ENCODE data around the gene MED27.

MED27 gene

DNA sequence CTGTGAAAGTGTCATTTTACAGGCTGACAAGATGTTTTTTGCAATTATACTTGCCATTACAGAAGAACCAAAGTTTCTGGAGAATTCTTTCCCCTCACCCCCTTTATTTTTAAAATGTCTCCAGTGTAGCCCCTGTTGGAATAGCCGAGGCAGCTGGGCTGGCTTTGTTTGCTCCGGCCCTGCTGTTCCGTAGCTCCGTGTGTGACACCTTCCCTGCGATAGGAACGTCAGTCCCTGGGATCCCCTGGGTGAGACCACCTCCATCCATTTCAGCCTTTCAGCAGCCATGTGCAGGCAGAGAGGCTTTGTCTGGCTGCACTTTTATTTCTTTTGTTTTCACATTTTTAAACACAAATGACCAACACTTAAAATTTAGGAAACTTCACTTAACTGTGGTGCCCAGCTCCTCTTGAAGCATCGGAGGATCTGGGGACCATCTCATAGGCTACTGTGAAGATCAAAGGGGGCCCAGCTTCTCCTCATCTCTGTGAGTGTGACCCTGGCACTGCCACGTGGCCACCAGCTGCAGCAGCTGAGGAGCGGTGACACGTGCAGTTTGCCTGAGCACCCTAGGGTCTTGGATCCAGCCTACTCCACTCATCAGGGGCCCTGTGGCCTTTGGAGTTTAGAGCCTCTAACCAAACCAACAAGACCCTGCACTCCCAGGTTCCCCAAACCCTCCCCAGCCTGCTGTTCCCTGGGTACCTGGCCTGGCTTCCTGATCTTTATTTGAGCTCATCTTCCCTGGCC is 214.0 kb downstream of the MED27 start:
- DNase-seq: no peak
- Histone ChIP-seq H3K9me3 (no peaks in the 10 kb centered on the region), H3K36me3 (no peaks in the 10 kb centered on the region; the same call in 1 of the 2 replicates), H3K27me3 (no peaks in the 10 kb centered on the region), H3K4me1 (peaks cover 19% of the 10 kb centered on the region), H3K4me3 (ENCODE audit: low read depth, low read length) (no peak overlapping the region)
- TF ChIP-seq, protein P1, sequence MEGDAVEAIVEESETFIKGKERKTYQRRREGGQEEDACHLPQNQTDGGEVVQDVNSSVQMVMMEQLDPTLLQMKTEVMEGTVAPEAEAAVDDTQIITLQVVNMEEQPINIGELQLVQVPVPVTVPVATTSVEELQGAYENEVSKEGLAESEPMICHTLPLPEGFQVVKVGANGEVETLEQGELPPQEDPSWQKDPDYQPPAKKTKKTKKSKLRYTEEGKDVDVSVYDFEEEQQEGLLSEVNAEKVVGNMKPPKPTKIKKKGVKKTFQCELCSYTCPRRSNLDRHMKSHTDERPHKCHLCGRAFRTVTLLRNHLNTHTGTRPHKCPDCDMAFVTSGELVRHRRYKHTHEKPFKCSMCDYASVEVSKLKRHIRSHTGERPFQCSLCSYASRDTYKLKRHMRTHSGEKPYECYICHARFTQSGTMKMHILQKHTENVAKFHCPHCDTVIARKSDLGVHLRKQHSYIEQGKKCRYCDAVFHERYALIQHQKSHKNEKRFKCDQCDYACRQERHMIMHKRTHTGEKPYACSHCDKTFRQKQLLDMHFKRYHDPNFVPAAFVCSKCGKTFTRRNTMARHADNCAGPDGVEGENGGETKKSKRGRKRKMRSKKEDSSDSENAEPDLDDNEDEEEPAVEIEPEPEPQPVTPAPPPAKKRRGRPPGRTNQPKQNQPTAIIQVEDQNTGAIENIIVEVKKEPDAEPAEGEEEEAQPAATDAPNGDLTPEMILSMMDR (IDR thresholded peaks at IDR 0.05; ENCODE audit: low read depth, low read length): no peak

- H3K4me3 ChIP-seq (ENCODE audit: low read depth, low read length): no peak overlapping the region
- H3K27me3 ChIP-seq: no peaks in the 10 kb centered on the region
- H3K36me3 ChIP-seq: no peaks in the 10 kb centered on the region; the same call in 1 of the 2 replicates
- TF ChIP-seq, protein P1 (IDR thresholded peaks at IDR 0.05; ENCODE audit: low read depth, low read length): no peak
- H3K9me3 ChIP-seq: no peaks in the 10 kb centered on the region
- peaks cover 14% of the 10 kb centered on the region for H3K4me1 ChIP-seq
- no peak for DNase-seq
Observed at GRCh38 chr9:131864531-131864930, 215.1 kb downstream of the MED27 start.

- Histone ChIP-seq H3K4me1 (peaks cover 3% of the 10 kb centered on the region), H3K27me3 (no peaks in the 10 kb centered on the region), H3K36me3 (no peaks in the 10 kb centered on the region; the same call in 1 of the 2 replicates), H3K9me3 (no peaks in the 10 kb centered on the region), H3K4me3 (ENCODE audit: low read depth, low read length) (no peak overlapping the region)
- DNase-seq: no peak
- TF ChIP-seq, protein P1 (IDR thresholded peaks at IDR 0.05; ENCODE audit: low read depth, low read length): no peak
Observed at GRCh38 chr9:131863306-131863896, 216.3 kb downstream of the MED27 start.

DNA sequence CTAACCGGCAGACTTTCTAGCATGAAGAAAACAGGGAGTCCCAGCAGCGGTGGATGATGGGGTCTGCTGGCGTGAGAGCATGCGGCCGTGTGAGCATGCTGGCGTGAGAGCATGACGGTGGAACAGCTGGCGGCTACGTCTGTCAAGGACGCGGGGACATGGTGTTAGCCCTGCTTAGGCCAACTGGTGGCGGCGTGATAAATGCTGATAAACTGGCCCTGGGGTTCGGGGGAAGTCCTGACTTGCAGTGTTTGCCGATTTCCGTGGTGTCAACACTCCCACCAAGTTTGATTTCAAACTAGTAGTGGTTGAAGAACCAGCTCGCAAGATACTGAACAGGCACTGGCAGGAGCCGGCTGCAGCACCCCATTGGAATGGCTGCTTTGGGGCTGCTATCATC is 217.4 kb downstream of the MED27 start:
- H3K9me3 ChIP-seq: no peaks in the 10 kb centered on the region
- no peaks in the 10 kb centered on the region for H3K4me1 ChIP-seq
- H3K36me3 ChIP-seq: no peaks in the 10 kb centered on the region; the same call in 1 of the 2 replicates
- H3K27me3 ChIP-seq: no peaks in the 10 kb centered on the region
- H3K4me3 ChIP-seq (ENCODE audit: low read depth, low read length): no peak overlapping the region
- TF ChIP-seq, protein P1 (IDR thresholded peaks at IDR 0.05; ENCODE audit: low read depth, low read length): no peak
- no peak for DNase-seq

- Histone ChIP-seq H3K4me1 (peaks cover 3% of the 10 kb centered on the region), H3K36me3 (no peaks in the 10 kb centered on the region; the same call in 1 of the 2 replicates), H3K9me3 (no peaks in the 10 kb centered on the region), H3K4me3 (ENCODE audit: low read depth, low read length) (no peak overlapping the region), H3K27me3 (no peaks in the 10 kb centered on the region)
- no peak for DNase-seq
- TF ChIP-seq, protein P1 (IDR thresholded peaks at IDR 0.05; ENCODE audit: low read depth, low read length): no peak
Observed at GRCh38 chr9:131860430-131860829, 219.2 kb downstream of the MED27 start.

DNA sequence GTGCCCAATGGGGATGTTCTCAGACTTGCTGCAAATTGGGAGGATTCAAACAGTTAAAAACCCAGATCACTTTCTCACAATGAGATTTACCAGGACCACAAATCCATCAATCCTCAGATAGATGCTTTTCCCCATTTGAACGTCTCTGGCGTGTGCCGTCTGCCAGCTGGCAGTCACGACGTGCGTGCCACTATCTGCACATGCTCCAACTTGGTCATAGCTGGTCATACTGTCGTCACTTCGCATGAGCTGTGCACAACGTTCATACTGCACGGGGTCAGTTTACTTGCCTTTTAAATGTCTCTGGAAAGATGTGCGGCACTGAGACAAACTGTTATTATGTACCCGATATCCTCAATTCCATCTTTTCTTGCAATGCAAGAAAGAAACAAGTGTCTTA is 221.5 kb downstream of the MED27 start:
- H3K4me3 ChIP-seq (ENCODE audit: low read depth, low read length): no peak overlapping the region
- TF ChIP-seq, protein P1 (IDR thresholded peaks at IDR 0.05; ENCODE audit: low read depth, low read length): no peak
- no peak for DNase-seq
- H3K27me3 ChIP-seq: no peaks in the 10 kb centered on the region
- H3K36me3 ChIP-seq: no peaks in the 10 kb centered on the region; the same call in 1 of the 2 replicates
- H3K4me1 ChIP-seq: peaks cover 15% of the 10 kb centered on the region
- H3K9me3 ChIP-seq: no peaks in the 10 kb centered on the region

Measured in BE2C (cell line).